HEK293 (cell line): ENCODE measurements around the gene TRIM46.
A peak's percentile ranks its signal among the peaks of the same experiment; 100 is the strongest.

Experiments used
- BCL11A ChIP-seq: fragments of 450-650 bp; formaldehyde crosslinking; IDR thresholded peaks from 2 replicates; pipeline ENCODE4 v1.5.1; 2016; ENCODE audit warnings: low read depth, missing biosample characterization, missing genetic modification characterization
- CTCF ChIP-seq: fragments of 450-650 bp; formaldehyde crosslinking; IDR thresholded peaks from 2 replicates; pipeline ENCODE4 v1.5.1; 2016; ENCODE audit warnings: missing biosample characterization, missing genetic modification characterization
- PRDM6 ChIP-seq: fragments of 450-650 bp; formaldehyde crosslinking; IDR thresholded peaks from 2 replicates; pipeline ENCODE4 v1.5.1; 2017; ENCODE audit warnings: missing biosample characterization, missing genetic modification characterization
- YY1 ChIP-seq: fragments of 450-650 bp; formaldehyde crosslinking; IDR thresholded peaks from 2 replicates; pipeline ENCODE4 v1.5.1; 2018; ENCODE audit warnings: missing biosample characterization, missing genetic modification characterization
- ZFHX2 ChIP-seq: fragments of 450-650 bp; formaldehyde crosslinking; conservative IDR thresholded peaks from 2 replicates; pipeline ENCODE4 v1.5.1; 2016; ENCODE audit warnings: missing biosample characterization, missing genetic modification characterization
- ZFP37 ChIP-seq: fragments of 450-650 bp; formaldehyde crosslinking; IDR thresholded peaks from 2 replicates; pipeline ENCODE4 v1.5.1; 2016; ENCODE audit warnings: missing biosample characterization, missing genetic modification characterization
- ZNF175 ChIP-seq: fragments of 450-650 bp; formaldehyde crosslinking; IDR thresholded peaks from 2 replicates; pipeline ENCODE4 v1.5.1; 2016; ENCODE audit warnings: missing biosample characterization, missing genetic modification characterization
- ZNF621 ChIP-seq: fragments of 450-650 bp; formaldehyde crosslinking; IDR thresholded peaks from 2 replicates; pipeline ENCODE4 v1.5.1; 2017; ENCODE audit warnings: missing biosample characterization, missing genetic modification characterization
- ZNF639 ChIP-seq: fragments of 450-650 bp; formaldehyde crosslinking; IDR thresholded peaks from 2 replicates; pipeline ENCODE4 v1.5.1; 2016; ENCODE audit warnings: missing biosample characterization, missing genetic modification characterization
- TF ChIP-seq, protein P1 (sequence below): fragments of 450-650 bp; formaldehyde crosslinking; IDR thresholded peaks from 2 replicates; pipeline ENCODE4 v1.5.1; 2016; ENCODE audit warnings: missing biosample characterization, missing genetic modification characterization
- TF ChIP-seq, protein P2 (sequence below): fragments of 450-650 bp; formaldehyde crosslinking; IDR thresholded peaks from 2 replicates; pipeline ENCODE4 v1.5.1; 2017; ENCODE audit warnings: missing biosample characterization, missing genetic modification characterization

DNA sequence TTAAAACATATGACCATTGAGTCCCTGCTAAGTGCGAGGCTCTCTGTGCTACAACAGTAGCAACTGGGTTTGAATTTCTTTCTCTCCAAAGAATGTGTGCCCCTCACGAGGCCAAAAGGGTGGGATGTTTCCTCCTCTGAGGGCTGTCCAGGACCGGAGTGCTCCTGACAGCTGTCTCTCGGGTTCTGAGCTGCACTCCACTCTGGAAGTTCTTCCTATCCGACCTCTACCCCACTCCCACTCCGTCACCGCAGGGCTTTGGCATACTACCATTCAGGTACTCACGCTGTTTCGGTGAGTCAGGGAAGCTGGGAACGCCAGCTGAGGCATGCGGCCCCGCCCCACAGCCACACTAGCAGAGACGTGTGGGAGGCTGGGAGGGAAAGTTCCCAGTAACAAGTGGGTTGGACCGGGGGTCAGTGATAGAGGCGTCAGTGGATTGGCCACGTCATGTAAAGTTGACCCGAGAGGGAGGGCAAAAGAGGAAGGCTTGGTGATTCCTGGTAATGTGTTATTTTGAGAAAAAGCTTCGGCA lies 38.7 kb upstream of the TRIM46 start:
- TF ChIP-seq ZFHX2 (peak; percentile 93), ZNF639 (tag by site-specific recombination) (no peak), CTCF (tag by site-specific recombination) (no peak), PRDM6 (tag by site-specific recombination) (no peak), BCL11A (tag by site-specific recombination) (no peak; the same call in 1 of the 2 replicates), YY1 (tag by site-specific recombination) (no peak), ZNF621 (tag by site-specific recombination) (no peak), ZNF175 (tag by site-specific recombination) (no peak), ZFP37 (tag by site-specific recombination) (no peak; the same call in 1 of the 2 replicates)
- TF ChIP-seq, protein P1, sequence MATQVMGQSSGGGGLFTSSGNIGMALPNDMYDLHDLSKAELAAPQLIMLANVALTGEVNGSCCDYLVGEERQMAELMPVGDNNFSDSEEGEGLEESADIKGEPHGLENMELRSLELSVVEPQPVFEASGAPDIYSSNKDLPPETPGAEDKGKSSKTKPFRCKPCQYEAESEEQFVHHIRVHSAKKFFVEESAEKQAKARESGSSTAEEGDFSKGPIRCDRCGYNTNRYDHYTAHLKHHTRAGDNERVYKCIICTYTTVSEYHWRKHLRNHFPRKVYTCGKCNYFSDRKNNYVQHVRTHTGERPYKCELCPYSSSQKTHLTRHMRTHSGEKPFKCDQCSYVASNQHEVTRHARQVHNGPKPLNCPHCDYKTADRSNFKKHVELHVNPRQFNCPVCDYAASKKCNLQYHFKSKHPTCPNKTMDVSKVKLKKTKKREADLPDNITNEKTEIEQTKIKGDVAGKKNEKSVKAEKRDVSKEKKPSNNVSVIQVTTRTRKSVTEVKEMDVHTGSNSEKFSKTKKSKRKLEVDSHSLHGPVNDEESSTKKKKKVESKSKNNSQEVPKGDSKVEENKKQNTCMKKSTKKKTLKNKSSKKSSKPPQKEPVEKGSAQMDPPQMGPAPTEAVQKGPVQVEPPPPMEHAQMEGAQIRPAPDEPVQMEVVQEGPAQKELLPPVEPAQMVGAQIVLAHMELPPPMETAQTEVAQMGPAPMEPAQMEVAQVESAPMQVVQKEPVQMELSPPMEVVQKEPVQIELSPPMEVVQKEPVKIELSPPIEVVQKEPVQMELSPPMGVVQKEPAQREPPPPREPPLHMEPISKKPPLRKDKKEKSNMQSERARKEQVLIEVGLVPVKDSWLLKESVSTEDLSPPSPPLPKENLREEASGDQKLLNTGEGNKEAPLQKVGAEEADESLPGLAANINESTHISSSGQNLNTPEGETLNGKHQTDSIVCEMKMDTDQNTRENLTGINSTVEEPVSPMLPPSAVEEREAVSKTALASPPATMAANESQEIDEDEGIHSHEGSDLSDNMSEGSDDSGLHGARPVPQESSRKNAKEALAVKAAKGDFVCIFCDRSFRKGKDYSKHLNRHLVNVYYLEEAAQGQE = no peak
- TF ChIP-seq, protein P2, sequence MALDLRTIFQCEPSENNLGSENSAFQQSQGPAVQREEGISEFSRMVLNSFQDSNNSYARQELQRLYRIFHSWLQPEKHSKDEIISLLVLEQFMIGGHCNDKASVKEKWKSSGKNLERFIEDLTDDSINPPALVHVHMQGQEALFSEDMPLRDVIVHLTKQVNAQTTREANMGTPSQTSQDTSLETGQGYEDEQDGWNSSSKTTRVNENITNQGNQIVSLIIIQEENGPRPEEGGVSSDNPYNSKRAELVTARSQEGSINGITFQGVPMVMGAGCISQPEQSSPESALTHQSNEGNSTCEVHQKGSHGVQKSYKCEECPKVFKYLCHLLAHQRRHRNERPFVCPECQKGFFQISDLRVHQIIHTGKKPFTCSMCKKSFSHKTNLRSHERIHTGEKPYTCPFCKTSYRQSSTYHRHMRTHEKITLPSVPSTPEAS = no peak
